ENCODE data around the gene ZC3H12A.

DNA sequence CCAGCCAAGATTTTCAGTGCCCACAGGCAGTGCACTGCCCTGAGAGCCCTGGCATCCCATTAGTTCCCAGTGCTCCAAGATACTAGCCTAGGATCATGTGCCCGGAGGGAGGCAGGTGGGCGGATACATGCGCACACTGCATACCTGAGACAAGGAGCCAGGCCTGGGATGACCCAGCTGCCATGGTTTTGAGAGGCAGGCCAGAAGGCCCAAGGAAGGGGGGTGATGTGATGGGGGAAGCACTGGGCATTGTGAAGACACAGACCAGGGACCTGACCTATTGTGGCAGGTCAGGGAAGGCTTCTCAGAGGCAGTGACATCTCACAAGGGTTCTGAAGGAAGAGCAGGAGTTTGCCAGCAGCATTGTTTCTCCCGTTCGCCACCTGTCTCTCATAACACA, 3.6 kb downstream of the ZC3H12A start:
- TF ChIP-seq RAD21 (IDR thresholded peaks at IDR 0.05; ENCODE audit: low read depth) (no peak), EP300 (IDR thresholded peaks at IDR 0.05; ENCODE audit: borderline replicate concordance) (no peak), CREB1 (IDR thresholded peaks at IDR 0.05; ENCODE audit: low read depth) (no peak)

Measured in Ishikawa (cell line).